HG02571 (cell line): ENCODE results near the gene SOAT2.
"Not testable (repeated sequence)": the region's sequence is repeated elsewhere in the genome, so short reads cannot be mapped to it uniquely, and the experiment has no call there.

Source experiments
- ATAC-seq: cut with Tn5 transposase; IDR thresholded peaks from one replicate; pipeline ENCODE4 v1.9.1; 2021; ENCODE audit warnings: mild to moderate bottlenecking, moderate library complexity; ENCODE audit not compliant: unreplicated experiment

Gene SOAT2

DNA sequence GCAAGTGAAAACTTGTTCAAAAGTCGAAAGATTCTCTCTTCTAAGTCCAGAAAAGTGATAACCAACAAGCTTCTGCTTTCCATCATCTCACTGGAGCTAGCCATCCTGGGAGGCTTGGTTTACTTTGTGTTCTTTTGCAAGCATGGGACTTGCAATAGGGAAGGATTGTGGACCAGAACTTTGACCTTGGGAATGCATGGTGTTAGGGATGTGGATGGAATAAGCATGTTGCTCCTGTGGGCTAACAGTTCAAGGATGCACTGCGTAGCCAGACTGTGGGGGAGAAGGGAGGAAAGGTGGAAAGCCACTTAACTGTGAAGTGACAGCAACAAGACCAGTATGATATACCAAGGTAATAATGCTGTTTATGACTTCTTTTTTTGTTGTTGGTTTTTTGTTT is 28.6 kb downstream of the SOAT2 start:
- ATAC-seq, result no peak

DNA sequence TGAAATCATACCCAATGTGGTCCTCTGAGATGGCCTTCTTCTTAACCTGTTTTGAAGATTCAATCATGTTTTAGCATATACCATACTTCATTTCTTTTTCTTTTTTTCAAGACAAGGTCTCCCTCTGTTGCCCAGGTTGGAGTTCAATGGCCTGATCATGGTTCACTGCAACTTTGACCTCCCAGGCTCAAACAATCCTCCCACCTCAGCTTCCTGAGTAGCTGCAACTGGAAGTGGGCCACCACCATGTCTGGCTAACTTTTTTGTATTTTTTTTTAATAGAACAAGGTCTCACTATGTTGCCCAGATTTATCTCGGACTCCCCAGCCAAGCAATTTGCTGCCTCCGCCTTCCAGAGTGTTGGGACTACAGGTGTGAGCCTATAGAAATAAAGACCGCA is 30.4 kb downstream of the SOAT2 start:
- no peak for ATAC-seq

DNA sequence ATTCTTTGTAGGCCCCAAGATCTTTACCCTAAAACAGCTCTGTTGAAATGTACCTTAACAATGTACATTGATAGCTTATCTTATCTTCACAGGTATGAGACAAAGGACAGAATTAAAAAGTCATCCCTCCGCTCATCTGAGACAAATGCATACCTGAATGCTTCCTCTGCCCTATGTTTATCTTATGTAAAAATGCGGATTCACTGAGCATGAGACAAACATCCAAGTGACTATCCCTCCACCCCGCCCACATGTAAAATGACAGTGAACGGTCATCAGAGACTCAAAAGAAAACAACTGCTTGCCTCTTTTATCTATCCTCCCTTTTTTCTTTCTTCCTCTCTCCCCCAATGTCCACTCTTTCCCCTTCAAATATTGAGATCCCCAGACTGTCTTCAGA is 40.1 kb downstream of the SOAT2 start:
- ATAC-seq, result no peak

DNA sequence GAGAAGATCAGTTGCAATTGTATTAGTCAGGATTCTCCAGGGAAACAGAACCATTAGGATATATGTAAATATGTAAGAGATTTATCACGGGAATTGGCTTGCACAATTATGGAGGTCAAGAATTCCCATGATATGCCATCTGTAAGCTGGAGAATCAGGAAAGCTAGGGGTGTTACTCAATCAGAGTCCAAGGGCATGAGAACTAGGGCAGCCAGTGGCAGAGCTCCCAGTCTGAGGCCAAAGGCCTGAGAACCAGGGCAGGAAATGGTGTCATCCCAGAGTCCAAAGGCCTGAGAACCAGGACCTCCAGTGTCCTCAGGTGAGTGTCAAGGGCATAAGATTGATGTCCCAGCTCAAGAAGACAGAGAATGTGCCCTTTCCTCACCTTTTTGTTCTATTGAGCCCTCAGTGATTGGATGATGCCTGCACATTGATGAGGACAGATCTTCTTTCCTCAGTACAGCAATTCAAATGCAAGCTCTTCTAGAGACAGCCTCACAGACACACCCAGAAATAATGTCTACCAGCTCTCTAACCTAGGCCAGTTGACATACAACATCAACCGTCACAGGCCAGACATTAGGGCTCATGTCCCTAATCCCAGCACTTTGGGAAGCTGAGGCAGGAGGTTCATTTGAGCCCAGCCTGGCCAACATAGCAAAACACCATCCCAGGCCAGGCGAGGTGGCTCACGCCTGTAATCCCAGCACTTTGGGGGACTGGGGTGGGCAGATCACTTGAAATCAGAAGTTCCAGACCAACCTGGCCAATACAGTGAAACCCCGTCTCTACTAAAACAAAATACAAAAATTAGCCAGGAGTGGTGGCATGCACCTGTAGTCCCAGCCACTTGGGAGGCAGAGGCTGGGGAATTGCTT is 42.3 kb downstream of the SOAT2 start:
- no peak for ATAC-seq

DNA sequence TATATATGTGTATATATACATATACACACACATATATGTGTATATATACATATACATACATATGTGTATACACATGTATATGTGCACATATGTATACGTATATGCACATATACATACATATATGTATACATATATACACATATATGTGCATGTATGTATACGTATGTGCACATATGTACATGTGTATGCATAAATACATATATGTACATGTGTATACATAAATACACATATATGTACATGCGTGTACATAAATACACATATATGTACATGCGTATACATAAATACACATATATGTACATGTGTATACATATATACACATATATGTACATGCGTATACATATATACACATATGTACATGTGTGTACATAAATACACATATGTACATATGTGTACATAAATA is 43.9 kb downstream of the SOAT2 start:
- ATAC-seq, result no peak

DNA sequence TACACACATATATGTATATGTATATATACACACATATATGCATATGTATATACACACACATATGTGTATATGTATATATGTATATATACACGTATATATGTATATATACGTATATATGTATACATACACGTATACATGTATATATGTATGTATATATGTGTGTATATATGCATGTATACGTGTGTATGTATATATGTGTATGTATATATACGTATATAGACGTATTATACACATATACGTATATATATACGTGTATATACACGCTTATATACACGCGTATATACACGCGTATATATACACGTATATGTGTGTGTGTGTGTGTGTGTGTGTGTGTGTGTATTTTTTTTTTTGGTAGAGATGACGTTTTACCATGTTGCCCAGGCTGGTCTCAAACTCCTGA is 44.4 kb downstream of the SOAT2 start:
- ATAC-seq, result no peak

DNA sequence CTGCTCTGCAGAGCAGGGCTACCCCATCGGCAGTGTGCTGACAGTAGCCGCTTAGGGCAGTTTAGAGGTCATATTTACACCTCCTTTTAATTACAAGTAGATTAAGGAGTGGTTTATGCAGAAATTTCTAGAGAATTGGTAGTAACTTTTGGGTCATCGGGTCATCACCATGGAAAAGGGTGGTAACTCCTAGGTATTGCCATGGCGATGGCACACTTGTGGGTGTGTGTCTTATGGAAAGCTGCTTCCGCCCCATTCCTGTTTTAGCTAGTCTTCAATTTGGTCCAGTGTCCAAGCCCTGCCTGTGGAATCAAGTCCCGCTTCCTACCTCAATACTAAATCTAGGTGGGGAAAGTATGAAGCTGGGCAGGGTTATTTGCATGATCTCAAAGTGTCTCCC is 47.8 kb downstream of the SOAT2 start:
- no peak for ATAC-seq

DNA sequence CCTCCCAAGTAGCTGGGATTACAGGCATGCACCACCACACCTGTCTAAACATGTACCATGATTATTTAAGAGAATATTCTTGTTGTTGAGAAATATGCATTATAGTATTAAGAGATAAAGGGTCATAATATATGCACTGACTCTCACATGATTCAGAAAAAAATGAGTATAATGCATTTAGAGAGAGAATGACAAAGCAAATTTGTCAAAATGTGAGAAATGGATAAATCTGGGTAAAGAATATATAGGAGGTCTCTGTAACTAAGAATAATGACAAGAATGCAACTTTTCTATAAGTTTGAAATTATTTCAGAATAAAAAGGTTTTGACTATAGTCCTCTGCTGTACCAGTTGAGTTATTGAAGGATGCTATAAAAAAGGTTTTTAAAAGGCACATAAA is 49.1 kb downstream of the SOAT2 start:
- ATAC-seq, result no peak

DNA sequence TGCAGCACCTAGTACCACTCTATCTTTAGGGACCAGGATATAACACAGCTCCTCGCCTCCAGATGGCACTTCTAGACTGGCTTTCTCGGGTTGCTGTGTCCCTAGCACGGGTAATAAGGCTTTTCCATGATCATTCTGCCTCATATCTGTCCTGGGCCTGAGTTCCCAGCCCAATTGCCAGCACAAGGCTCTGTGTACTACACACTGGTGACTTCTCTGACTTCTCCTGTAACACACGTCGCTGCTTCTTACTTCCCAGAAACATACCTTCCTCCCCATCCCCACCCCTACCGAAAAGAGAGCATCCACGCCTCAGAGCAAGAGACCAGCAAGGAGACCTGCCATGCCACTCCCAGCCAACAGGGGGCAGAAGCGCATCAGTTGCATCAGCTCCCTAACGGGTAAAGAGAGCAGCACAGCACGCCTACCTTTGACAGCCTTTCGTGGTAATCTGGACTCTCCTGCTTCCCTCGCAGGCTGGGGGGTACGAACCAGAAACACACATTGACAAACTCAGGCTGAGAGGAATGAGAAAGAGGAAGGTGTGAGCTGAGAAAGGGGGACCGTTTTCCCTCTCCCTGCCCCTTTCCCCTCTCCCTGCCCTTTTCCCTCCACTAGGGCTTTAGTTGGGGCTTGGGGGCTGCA is 56.0 kb downstream of the SOAT2 start:
- ATAC-seq, result no peak

DNA sequence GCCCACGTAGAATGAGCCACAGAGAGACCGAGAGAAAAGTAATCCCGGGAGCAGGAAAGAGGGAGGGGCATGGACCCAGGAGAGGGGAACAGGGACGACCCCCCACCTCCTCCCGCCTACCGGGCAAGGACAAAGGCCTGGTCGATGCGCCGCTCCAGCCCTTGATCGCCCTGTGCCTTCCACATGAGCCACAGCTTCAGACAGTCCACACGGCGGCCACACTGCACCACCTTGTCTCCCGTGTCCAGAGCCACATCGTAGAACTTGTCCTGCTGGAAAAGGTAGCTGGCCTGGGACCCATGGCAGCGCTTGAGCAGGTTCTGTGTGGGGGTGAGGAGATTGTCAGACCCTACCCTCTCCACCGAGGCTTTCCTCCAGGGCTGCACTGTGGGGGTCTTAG is 56.7 kb downstream of the SOAT2 start:
- no peak for ATAC-seq

DNA sequence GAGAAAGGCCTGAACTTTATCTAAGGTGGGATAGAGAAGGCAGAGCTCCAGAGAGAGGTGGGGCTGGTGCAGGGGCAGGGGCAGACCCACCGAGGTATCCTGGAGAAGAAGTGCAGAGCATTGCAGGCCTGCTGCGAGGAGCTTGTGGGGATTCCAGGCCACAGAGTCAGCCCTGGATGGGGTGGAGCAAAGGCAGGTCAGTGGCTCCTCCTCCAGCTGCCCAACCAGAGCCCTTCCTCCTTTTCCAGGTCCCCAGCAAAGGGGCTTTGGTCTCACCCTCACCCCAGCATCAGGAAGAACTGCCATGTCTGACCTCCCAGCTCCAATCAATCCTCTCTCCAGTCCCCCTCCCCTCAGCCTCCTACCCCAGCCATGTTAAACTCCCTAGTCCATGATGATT is 57.4 kb downstream of the SOAT2 start:
- ATAC-seq, result no peak

DNA sequence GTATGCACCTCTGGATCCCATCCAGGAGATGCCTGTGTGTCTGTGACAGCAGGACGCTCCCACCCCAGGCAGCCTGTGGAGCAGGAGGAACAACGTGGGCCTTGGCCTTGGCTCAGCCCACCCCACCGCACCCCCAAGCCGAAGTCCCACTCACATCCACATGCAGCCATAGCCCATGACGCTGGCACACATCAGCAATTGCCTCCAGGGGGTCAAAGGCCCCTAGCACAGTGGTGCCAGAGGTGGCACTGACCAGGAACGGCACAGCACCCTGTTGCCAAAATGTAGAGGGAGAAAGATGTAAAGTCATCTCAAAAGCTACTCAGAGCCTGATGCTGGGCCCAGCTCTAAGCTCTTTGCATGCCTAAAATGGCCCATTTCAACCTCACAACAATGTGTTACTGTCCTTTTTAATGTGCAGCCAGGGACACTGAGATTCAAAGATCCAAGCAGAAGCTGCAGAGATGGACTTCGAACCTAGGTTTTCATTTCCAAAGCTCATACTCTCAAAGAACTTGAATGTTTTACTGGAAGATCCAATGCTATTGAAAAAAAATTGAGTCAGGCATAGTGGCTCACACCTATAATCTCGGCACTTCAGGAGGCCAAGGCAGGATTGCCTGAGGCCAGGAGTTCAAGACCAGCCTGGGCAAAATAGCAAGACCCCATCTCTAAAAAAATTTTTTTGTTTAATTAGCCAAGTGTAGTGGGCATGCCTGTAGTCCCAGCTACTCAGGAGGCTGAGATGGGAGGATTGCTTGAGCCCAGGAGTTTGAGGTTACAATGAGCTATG is 58.0 kb downstream of the SOAT2 start:
- ATAC-seq, result no peak

DNA sequence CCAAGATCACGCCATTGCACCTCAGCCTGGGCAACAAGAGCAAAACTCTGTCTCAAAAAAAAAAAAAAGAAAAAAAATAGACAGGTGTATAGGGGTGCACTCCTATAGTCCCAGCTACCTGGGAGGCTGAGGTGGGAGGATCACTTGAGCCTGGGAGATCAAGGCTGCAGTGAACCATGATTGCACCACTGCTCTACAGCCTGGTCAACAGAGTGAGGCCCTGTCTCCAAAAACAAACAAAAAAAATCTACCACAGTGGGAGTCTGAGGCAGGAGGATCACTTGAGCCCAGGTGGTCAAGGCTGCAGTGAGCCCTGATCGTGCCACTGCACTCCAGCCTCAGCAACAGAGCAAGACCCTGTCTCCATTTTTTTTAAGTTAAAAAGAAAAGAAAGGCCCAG is 59.7 kb downstream of the SOAT2 start:
- ATAC-seq, result not testable (repeated sequence)

DNA sequence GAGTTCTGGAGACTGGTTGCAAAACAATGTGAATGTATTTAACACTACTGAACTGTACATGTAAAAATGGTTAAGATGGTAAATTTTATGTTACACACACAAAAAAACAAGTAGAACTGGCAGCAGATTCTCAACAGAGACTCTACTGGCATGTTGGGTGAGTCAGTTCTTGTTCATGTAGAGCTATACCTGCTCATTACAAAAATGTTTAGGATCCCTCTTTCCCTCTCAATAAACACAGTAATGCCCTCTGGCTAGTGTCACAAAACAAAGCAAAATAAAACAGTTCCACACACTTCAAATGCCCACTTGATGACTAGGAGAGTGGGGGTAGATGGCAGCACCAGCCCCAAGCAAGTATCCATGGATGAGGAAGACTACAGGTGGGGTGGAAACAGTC is 63.6 kb downstream of the SOAT2 start:
- no peak for ATAC-seq

DNA sequence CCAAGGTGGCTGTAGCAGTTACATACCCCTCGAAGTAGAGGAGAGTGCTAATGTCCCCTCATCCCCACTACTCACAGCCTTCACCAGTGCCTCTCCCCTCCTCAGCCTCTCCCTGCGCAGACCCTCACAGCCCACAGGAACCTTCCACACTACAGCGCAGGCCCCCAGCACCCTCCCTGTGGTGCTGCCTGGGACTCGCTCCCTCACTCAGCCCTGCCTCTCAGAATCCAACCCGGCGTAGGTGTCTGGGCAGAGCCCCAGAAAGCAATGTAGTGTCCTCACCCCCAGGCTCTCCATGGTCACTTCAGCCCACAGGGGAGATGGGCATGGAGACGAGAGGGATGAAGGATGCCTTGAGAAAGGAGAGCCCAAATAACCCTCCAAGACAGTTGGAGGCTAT is 66.4 kb downstream of the SOAT2 start:
- no peak for ATAC-seq

DNA sequence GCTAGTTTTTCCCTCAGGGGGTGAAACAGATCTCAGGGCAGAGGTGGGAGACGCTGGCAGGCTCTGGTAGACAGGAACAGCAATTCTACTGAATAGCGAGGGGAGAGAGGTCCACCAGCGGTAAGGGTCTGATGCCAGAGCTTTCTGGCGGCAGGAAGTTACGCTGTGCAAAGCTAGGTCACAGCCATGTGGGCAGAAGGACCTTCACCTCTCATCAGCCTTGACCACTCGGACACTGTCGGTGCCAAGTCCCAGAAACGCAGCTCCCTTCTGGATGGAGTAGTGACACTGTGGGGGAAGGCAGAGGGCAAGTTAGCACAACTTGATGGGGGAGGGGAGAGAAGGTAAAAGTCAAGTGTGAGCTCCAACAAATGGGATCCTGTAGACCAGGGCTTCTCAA is 66.9 kb downstream of the SOAT2 start:
- ATAC-seq, result no peak

DNA sequence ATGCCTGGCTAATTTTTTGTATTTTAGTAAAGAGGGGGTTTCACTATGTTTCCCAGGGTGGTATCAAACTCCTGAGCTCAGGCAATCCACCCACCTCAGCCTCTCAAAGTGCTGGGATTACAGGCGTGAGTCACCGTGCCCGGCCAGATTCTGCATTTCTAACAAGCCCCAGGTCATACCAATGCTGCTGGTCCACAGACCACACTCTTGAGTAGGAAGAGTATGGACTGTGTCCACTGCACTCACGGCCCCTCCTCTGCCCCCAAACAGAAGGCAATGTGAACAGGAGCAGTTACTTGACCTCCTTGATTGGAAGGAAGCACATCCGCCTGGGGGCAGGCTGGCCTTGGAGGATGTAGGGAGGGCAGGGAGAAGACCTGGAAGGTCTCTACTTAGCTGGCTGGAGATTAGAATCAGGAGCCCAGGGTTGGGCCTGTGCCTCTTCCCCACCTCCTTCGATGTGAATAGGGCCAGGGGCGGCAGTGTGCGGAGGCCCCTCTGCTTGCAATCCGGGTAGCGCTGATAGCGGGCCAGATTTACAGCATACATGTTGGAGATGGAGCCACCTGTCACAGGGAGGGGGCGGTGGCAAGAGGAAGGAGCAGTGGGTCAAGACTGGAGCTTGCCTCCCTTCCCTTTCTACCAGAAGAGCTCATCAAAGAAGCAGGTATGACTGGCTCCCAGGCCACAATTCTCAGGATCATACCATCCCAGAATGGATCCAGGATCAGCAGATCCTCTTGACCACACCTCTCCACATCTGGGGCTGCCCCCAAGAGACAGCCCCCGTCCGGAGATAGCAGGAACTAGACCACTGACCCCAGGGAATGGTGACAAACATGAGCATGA is 67.8 kb downstream of the SOAT2 start:
- no peak for ATAC-seq

DNA sequence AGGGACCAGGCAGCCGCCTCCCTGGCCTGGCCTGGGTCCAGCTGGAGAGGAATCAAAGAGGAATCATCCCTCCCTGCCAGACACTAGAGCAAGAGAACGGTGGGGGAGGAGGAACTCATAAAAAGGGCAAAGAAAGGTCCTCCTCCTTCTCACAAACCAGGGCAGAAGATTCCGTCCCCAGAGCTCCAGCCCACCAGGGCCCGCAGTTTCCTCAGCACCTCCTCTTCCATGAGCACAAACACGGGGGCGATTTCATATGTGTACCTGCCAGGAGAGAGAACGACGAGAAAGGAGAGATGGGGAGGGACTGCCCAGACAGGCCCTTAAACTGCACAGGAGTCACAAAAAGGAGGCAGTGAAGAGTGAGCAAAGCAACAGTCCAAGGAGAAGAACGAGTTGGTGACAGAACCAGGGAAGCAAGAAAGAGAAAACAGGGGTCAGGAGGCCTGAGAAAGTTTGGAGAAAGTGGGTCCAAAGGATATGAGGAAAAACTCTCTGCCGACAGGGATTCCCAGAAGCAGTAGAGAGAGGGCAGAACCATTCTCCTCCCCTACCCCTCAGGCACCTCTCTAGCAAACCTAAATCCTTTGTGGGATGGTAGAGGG is 68.5 kb downstream of the SOAT2 start:
- no peak for ATAC-seq

DNA sequence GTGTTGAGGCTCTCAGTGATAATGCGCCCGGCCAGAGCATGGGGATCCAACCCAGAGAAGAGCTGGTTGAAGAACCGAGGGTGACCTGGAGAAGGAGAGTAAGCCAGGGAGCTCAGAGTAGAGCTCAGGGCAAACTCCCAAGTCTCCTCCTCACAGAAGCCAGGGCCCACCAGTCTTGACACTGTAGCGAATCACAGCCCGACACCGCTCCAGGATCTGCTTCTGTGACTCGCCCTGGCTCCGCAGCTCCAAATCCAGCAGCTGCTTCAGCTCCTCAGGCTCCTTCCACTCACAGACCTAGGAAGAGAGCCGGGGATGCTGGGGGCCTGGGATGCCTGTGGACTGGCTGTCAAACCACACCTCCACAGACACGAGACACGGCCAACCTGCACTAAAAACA is 69.1 kb downstream of the SOAT2 start:
- no peak for ATAC-seq

DNA sequence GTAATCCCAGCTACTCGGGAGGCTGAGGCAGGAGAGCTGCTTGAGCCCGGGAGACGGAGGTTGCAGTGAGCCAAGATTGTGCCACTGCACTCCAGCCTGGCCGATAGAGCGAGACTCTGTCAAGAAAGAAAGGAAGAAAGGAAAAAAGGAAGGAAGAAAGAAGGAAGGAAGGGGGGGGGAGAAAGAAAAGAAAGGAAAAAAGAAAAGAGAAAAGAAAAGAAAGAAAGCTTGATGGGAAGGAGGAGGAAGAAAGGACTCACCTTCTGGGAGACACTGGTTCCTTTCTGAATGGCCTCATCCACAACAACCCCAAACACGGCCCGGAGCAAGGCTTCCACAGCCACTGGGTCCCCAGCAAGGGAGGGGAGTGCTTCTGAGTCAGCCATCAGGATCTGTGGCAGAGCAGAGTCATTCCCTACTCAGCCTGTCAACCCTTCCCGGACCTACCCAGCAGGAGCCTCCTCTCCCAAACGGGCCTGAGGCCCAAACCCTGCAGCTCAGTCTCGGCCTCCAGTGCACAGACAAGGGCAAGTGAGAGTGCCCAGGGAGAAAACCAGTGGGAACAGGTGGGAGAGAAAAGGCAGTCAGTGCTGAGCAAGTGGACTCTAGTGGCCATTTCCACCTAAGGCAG is 69.9 kb downstream of the SOAT2 start:
- no peak for ATAC-seq
